ENCODE results near the gene AP3M1. TPM values are rescaled to one million over a fixed set of nuclear protein-coding genes. Genes with fewer than 3 reads are reported as not detected.

Gene AP3M1
- total RNA-seq, 1 experiment from 2014 or later: 68.3 TPM

DNA sequence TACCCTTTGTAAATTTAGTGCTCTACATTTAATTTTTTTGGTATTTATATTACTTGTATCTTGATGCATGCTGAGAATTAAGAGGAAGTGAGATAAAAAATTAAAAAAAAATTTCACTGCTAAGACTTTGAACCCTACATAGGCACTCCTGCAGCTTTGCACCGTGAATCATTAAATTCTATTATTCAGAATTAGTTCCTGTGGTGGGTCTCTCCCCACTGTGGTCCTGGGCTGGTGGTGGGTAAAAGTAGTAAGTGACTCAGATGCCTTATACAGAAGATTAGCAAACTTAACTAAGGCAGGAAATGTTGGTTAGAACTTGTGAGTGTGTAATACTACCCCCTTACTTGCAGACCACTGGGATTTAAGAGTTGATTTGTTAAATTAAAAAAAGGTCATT is 72.6 kb downstream of the AP3M1 start:
- TF ChIP-seq, protein P1, sequence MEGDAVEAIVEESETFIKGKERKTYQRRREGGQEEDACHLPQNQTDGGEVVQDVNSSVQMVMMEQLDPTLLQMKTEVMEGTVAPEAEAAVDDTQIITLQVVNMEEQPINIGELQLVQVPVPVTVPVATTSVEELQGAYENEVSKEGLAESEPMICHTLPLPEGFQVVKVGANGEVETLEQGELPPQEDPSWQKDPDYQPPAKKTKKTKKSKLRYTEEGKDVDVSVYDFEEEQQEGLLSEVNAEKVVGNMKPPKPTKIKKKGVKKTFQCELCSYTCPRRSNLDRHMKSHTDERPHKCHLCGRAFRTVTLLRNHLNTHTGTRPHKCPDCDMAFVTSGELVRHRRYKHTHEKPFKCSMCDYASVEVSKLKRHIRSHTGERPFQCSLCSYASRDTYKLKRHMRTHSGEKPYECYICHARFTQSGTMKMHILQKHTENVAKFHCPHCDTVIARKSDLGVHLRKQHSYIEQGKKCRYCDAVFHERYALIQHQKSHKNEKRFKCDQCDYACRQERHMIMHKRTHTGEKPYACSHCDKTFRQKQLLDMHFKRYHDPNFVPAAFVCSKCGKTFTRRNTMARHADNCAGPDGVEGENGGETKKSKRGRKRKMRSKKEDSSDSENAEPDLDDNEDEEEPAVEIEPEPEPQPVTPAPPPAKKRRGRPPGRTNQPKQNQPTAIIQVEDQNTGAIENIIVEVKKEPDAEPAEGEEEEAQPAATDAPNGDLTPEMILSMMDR (conservative IDR thresholded peaks at IDR 0.05; ENCODE audit: low read depth, low read length): no peak
- TF ChIP-seq EZH2 (IDR thresholded peaks at IDR 0.05; ENCODE audit: borderline replicate concordance, low read depth, low read length, poor library complexity, severe bottlenecking): no peak
- Histone ChIP-seq H3K4me1 (ENCODE audit: insufficient read depth, low read length, poor library complexity, severe bottlenecking) (peaks cover 65% of the 10 kb centered on the region), H3K27me3 (replicated peaks; ENCODE audit: insufficient read depth, low read depth, low read length, poor library complexity) (no peaks in the 10 kb centered on the region), H3K9me3 (ENCODE audit: low read depth, low read length, poor library complexity, severe bottlenecking) (no peaks in the 10 kb centered on the region), H3K27ac (ENCODE audit: low read depth, low read length, poor library complexity, severe bottlenecking) (peak overlapping the region; percentile 90), H3K36me3 (ENCODE audit: insufficient read depth, low read length, poor library complexity, severe bottlenecking) (peaks cover 27% of the 10 kb centered on the region), H3K4me3 (ENCODE audit: low read depth, low read length, poor library complexity, severe bottlenecking) (no peak overlapping the region)
- POLR2A ChIA-PET (ENCODE audit: low non-redundant PET): no interaction called here
- peak; percentile 83 for DNase-seq (ENCODE audit: low spot score)
- CTCF ChIA-PET: no interaction called here
- no TSS peak for BruUV-seq (replicated peaks)
- intact Hi-C loops (cut with micrococcal nuclease; ENCODE audit: unreplicated experiment): no loop called here

DNA sequence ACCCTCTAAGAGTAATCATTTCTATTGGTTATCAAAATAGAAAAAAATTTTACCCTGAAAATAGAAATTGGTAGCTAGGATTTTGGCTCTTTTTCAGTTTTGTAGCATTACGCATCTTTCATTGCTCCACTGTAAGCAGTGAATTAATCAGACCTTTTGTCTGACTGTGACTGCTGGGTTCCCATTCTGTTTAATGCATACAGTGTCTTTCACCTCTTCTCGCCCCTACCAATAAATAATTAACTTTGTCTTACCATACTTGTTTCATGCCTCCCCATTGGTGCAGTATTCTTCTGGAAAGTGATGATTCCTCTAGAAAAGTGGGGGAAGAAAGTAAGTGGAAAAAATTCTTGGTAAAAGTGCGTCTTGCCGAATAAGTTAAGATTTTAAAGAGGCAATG is 73.2 kb downstream of the AP3M1 start:
- no peak for DNase-seq (ENCODE audit: low spot score)
- H3K36me3 ChIP-seq (ENCODE audit: insufficient read depth, low read length, poor library complexity, severe bottlenecking): peaks cover 25% of the 10 kb centered on the region
- POLR2A ChIA-PET (ENCODE audit: low non-redundant PET): no interaction called here
- H3K27ac ChIP-seq (ENCODE audit: low read depth, low read length, poor library complexity, severe bottlenecking): peak overlapping the region; percentile 90
- intact Hi-C loops (cut with micrococcal nuclease; ENCODE audit: unreplicated experiment): no loop called here
- TF ChIP-seq EZH2 (IDR thresholded peaks at IDR 0.05; ENCODE audit: borderline replicate concordance, low read depth, low read length, poor library complexity, severe bottlenecking): no peak
- TF ChIP-seq, protein P1 (conservative IDR thresholded peaks at IDR 0.05; ENCODE audit: low read depth, low read length): no peak
- H3K4me1 ChIP-seq (ENCODE audit: insufficient read depth, low read length, poor library complexity, severe bottlenecking): peaks cover 68% of the 10 kb centered on the region
- no peaks in the 10 kb centered on the region for H3K9me3 ChIP-seq (ENCODE audit: low read depth, low read length, poor library complexity, severe bottlenecking)
- no peaks in the 10 kb centered on the region for H3K27me3 ChIP-seq (replicated peaks; ENCODE audit: insufficient read depth, low read depth, low read length, poor library complexity)
- no peak overlapping the region for H3K4me3 ChIP-seq (ENCODE audit: low read depth, low read length, poor library complexity, severe bottlenecking)
- CTCF ChIA-PET: no interaction called here
- no TSS peak for BruUV-seq (replicated peaks)

DNA sequence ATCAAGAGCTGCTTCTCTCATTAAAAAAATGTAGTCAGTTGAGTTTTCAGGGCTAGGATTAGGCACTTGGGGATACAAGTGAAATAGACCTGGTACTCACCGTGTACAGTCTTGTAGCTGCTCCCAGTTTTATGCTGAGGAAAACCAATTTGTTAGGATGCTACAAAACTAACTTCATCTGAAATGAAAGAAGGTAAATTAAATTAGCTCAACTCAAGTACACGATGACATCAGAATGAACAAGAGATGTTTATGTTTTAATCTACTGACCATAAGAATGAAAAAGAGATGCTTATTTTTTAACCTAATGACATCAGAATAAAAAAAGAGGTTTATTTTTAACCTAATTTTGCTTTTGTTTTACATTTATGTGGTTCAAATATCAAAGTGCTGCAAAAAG is 73.7 kb downstream of the AP3M1 start:
- ChIA-PET POLR2A (ENCODE audit: low non-redundant PET) (interaction anchor here (0.5 kb wide), 1 partner anchor 13 kb away, joined by 3 read pairs; no protein-coding TSS in a partner anchor), CTCF (interaction anchor here (0.6 kb wide), 1 partner anchor 232 kb away, joined by 8 read pairs; no protein-coding TSS in a partner anchor)
- TF ChIP-seq EZH2 (IDR thresholded peaks at IDR 0.05; ENCODE audit: borderline replicate concordance, low read depth, low read length, poor library complexity, severe bottlenecking): no peak
- TF ChIP-seq, protein P1 (conservative IDR thresholded peaks at IDR 0.05; ENCODE audit: low read depth, low read length): no peak
- intact Hi-C loops (cut with micrococcal nuclease; ENCODE audit: unreplicated experiment): no loop called here
- H3K4me1 ChIP-seq (ENCODE audit: insufficient read depth, low read length, poor library complexity, severe bottlenecking): peaks cover 73% of the 10 kb centered on the region
- no peak overlapping the region for H3K4me3 ChIP-seq (ENCODE audit: low read depth, low read length, poor library complexity, severe bottlenecking)
- DNase-seq (ENCODE audit: low spot score): no peak
- no peaks in the 10 kb centered on the region for H3K9me3 ChIP-seq (ENCODE audit: low read depth, low read length, poor library complexity, severe bottlenecking)
- peaks cover 20% of the 10 kb centered on the region for H3K36me3 ChIP-seq (ENCODE audit: insufficient read depth, low read length, poor library complexity, severe bottlenecking)
- no TSS peak for BruUV-seq (replicated peaks)
- peak overlapping the region; percentile 90 for H3K27ac ChIP-seq (ENCODE audit: low read depth, low read length, poor library complexity, severe bottlenecking)
- no peaks in the 10 kb centered on the region for H3K27me3 ChIP-seq (replicated peaks; ENCODE audit: insufficient read depth, low read depth, low read length, poor library complexity)

Data from A673 (cell line).